ENCODE data around the gene TAAR5.
"Not testable (repeated sequence)": the region's sequence is repeated elsewhere in the genome, so short reads cannot be mapped to it uniquely, and the experiment has no call there.

TAAR5 gene

DNA sequence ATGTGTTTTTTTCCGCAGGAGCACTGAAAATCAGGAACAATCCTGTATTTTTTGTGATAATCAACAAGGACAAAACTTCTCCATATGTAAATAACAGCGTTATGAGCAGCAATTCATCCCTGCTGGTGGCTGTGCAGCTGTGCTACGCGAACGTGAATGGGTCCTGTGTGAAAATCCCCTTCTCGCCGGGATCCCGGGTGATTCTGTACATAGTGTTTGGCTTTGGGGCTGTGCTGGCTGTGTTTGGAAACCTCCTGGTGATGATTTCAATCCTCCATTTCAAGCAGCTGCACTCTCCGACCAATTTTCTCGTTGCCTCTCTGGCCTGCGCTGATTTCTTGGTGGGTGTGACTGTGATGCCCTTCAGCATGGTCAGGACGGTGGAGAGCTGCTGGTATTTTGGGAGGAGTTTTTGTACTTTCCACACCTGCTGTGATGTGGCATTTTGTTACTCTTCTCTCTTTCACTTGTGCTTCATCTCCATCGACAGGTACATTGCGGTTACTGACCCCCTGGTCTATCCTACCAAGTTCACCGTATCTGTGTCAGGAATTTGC, 19.2 kb downstream of the TAAR5 start, which contains the start of gene TAAR6:
TAAR6 (plus strand) TSS at position 102 of the 557 bp plus-strand sequence; CDS start at position 102, 0 bp downstream.
- no peak for DNase-seq (ENCODE audit: low read depth in 2 of 2)

DNA sequence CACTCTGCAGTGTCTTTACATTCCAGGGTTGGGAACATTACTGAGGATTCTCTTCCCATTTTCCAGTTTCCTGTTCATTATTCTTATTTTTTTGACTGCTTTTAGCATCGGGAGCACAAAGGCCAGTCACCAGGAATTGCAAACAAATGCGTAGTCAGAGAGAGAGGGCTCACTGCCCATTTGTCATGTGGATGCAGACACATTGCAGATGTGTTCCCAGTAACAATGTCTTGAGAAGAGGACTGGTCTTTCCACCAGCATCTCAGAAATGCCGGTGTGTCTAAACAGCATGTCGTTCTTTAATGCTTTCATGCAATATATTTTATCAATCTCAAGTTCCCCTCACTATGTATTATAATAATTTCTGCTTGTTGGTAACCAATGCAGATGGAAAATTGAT, 20.4 kb downstream of the TAAR5 start:
- DNase-seq (ENCODE audit: low read depth in 2 of 2): no peak

- DNase-seq (ENCODE audit: low read depth in 2 of 2): no peak
Measured at GRCh38 chr6:132568611-132569010, 20.9 kb downstream of the TAAR5 start.

GRCh38 chr6:132567566-132567965, 22.0 kb downstream of the TAAR5 start:
- no peak for DNase-seq (ENCODE audit: low read depth in 2 of 2)

GRCh38 chr6:132566404-132566803, 23.1 kb downstream of the TAAR5 start:
- DNase-seq (ENCODE audit: low read depth in 2 of 2): no peak

- not testable (repeated sequence) for DNase-seq (ENCODE audit: low read depth in 2 of 2)
Measured at GRCh38 chr6:132560087-132560486, 29.5 kb downstream of the TAAR5 start.

DNA sequence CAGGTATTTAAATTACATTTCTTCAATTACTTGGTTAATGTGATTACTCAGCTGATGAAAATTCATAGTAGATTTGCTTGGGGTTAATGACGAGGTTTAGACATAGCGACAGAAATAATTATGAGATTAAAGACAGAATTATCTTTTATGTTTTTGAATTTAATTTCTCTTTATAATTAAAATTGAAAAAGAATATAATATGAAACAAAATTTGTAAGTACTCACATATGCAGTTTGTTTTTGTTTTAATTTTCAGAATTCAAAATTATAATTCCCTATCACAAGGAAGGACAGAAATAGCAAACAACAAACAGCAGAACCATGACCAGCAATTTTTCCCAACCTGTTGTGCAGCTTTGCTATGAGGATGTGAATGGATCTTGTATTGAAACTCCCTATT, 37.2 kb downstream of the TAAR5 start, which contains the start of gene TAAR8:
TAAR8 (plus strand) TSS at position 301 of the 400 bp plus-strand sequence; CDS start at position 322, 21 bp downstream.
- no peak for DNase-seq (ENCODE audit: low read depth in 2 of 2)

- no peak for DNase-seq (ENCODE audit: low read depth in 2 of 2)
Measured at GRCh38 chr6:132551214-132551613, 38.3 kb downstream of the TAAR5 start.

GRCh38 chr6:132548746-132549463, 40.6 kb downstream of the TAAR5 start:
- no peak for DNase-seq (ENCODE audit: low read depth in 2 of 2)

DNA sequence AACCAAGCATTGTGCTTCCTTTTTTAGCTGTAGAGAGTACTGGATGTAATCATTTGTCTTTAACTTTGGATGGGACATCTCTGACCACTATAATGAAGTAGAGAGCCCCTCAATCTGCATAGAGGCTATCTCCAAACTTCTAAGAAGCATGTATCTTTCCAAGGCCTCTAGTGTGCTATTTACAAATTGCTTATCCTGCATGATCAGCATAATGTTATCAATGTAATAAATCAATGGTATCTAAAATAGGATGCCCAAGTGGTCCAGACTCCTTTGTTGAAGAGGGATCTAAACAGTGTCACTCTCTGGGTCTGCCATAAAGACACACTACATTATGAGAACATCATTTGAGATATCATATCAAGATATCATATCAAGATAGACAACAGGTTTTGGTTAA, 44.7 kb downstream of the TAAR5 start:
- DNase-seq (ENCODE audit: low read depth in 2 of 2): no peak
